D341Med (cell line): ENCODE data around the gene COL25A1.

Experiments
- DNase-seq: peaks from one replicate; pipeline ENCODE4 v3.0.0; 2012; ENCODE audit warnings: low spot score

Gene COL25A1

GRCh38 chr4:109291707-109292238, 10.7 kb downstream of the COL25A1 start:
- DNase-seq: no peak

DNA sequence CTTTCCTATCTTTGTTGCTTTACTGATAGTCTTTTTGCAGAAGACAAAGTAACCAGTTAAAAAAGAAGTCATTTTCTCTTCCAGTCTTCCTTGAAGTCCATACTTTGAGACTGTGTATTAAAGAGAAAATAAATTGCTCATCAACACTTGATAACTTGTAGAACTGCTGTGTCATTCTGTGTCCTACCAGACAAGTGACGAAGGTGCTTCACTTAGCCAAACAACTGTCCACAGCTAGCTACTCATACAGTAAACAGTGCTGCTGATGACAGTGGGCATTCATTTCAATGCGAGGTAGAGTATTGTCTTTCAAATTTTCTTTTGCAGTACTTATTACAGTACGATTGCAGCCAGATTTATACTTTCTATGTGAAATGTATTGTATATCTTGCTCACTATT, 11.5 kb downstream of the COL25A1 start:
- DNase-seq: no peak

DNA sequence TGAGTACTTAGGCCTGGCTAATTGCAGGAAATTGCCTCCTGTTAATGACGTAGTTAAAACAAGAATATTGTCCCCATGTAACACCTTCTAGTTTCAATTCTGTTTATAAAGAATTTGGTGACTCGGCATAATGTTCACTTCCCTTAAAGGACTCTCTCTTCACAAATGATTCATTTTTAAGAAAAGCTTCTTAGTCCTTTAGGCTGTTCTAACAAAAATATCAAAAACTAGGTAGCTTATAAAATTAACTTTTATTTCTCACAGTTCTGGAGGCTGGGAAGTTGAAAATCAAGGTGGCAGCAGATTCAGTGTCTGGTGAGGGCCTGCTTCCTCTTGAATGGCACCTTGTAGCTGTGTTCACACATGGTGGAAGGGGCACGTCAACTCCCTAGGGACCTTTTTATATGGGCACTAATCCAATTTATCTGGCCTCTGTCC, 23.8 kb downstream of the COL25A1 start:
- no peak for DNase-seq

- DNase-seq: no peak
Measured at GRCh38 chr4:109276482-109277095, 25.9 kb downstream of the COL25A1 start.

DNA sequence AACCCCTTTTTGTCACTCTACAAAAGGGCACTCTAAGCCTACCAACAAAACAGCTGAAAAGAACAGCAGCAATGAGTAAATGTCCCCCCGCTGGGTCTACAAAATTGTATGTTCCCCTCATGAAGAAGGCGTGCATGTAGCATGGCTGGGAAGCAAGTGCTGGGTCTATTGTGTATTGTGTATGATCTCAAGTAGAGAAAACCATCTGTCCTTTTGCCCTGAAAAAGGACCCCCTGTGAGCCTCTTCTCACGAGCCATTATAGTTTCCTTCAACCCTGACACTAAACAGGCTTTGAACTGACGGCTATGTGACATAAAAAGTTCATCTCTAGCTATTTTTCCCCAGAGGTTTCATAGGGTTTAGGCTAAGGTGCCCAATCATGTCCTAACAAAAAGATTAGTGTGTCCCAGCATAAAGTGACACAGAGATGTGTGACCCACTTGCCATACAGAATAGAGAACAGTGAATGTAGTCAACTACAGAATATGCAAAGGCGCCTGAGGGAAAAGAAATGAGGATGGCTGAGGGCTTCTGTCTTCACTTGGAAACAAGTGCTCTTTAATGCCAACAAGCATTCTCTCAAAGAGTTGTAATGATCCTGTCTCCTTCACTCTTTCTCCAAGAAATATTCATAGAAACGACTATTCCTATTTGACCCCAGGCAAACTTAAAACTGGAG, 27.3 kb downstream of the COL25A1 start:
- no peak for DNase-seq

- no peak for DNase-seq
Measured at GRCh38 chr4:109266891-109267290, 35.6 kb downstream of the COL25A1 start.

DNA sequence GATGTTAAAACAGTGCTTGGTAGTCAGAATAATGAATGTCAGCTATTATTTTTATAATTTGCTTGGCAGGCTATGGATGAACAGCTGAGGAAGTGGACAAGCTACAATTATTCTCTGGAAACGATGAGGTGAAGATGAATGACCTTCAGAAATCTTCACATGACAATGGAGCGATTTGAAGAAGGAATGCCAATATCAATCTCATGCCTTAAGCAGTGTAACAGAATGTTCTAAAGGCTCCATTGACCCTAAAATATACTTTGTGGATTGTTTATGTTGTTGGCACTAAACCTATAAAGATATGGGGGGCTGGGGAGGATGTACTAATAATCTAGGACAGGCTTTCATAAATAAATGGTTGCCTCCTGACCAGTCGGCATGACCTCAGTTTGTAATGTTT, 36.2 kb downstream of the COL25A1 start:
- DNase-seq: no peak

GRCh38 chr4:109263721-109264120, 38.7 kb downstream of the COL25A1 start:
- DNase-seq: no peak

- no peak for DNase-seq
Measured at GRCh38 chr4:109256818-109257217, 45.6 kb downstream of the COL25A1 start.

GRCh38 chr4:109254845-109255244, 47.6 kb downstream of the COL25A1 start:
- DNase-seq: no peak

DNA sequence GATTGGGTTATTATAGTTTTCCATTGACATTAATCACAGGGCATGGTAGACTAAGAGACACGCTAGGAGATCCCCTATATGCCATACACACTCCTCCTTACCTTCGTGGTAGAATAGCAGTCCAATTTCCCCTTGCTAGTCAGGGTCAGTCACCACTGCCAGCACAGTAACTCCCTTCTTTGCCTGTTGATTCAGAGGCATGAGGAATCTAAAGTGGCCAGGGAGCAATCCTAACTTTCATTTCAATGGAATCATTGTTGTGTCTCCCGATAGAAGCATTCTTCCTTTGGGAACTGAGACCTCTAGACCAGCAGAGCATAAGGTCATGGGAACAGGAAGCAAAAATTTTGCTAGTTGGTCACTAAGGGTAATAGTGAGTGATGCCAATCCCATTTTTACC, 51.1 kb downstream of the COL25A1 start:
- DNase-seq: no peak

DNA sequence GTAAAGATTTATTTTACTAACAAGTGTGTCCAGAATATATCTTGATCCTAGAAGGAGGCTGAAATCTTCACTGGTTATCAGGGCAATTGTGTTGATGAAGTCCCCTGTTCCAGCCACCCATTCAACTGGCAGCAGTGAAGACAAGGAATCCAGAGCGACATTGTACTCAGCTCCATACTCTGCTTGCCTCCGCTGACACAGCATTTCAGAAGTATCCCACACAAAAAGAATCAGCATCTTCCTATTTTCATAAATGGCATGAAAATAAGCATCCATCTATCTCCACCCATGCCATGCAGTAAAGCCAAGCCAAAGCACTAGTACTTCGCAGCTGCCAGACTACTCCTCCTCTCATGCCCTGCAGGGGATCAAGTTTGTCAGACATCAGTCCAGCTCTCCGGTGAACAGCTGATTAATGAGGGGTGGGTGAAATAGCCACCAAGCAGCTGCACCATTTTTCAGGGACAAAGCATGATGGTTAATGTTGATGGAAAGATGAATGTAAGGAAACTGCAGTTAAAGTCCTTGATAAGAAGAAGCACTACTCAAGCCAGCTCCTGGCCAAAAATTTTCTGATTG, 54.0 kb downstream of the COL25A1 start:
- DNase-seq: no peak

- no peak for DNase-seq
Measured at GRCh38 chr4:109243871-109244270, 58.6 kb downstream of the COL25A1 start.

DNA sequence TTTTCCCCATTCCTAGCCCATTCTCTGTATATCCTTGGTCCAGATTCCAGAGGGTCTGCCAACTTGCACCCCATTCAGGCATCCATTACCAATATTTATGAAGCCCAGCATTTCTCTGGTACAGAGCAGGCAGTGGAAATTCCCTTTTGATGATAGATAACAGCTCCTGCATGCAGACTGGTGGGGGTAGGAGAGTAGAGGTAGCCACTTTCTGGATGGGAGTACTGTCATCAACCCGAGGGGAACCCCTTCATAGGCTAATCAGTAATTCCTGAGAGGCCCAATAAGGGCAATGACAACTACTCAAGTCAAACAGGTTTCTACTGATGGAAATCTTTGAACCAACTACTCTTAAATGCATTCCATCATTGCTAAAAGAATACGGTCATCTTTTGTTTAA, 63.7 kb downstream of the COL25A1 start:
- no peak for DNase-seq

DNA sequence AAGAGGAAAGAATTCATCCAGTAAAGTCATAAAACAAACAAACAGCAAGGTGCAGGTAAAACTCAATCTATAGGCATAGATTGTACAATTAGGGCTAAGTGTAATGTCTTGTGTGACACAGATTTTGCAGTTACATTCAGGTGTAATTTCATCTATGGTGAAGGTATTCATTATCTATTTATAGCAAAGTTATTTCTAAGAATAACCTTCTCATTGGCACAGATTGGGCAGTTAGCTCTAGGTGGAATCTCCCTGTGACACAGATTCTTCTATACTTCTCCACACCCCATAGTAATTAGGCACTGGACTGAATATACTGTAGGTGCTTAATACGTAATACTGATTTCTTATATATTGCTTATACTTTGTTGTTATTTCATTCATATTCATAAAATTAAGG, 66.8 kb downstream of the COL25A1 start:
- no peak for DNase-seq

GRCh38 chr4:109234596-109234995, 67.9 kb downstream of the COL25A1 start:
- DNase-seq: no peak

DNA sequence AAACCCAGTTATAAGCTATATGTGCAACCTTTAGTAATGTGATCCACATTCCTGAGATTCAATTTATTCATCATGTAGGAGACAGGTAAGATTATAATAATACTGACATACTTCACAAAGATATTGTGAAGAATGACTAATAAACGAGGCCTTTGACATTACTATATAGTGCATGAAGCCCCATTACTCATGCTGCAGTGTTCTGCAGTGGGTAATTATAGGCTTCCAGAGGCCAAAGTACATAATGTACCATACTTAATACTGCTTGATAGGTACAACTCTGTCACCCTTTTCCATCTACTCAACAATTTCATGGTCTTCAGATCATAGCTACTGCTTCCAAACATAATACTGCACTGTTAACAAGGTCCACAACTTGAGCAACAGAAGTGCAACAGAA, 68.9 kb downstream of the COL25A1 start:
- no peak for DNase-seq

DNA sequence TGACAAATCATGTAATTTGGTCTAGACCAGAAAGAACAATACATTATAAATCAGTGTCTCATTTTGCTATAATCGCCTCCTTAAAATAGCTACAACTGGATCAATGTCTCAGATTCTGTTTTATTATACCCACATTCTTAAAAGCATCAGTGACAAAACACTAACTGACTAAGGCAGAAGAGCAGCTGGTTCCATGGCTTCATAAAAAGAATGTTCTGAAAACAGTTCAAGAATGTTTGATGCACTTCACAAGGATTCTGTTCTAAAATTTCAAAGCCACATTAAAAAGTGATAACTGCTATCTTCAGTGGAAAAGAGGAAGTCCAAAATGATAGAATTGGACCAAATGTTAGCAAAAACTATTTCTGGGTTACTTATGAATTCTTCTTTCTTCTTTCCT, 69.8 kb downstream of the COL25A1 start:
- no peak for DNase-seq

- no peak for DNase-seq
Measured at GRCh38 chr4:109231331-109231730, 71.1 kb downstream of the COL25A1 start.

DNA sequence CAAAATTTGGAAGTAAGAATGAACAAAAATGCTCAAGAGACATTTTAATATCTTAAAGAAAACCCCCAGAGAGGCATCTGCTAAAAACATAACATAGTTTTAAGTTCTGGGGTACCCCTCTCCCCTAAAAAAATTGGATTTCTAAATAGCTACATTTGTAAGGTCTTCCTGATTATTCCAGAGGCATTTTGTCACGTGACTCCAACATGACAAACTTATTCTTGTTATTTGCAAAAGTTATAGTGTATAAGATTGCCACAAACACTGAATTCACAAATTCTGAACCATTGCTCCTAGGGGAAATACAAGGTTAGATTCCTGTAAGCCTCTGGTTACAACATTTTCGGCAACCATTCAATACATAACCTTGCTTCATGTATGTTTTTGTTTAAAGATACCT, 73.4 kb downstream of the COL25A1 start:
- no peak for DNase-seq

- DNase-seq: no peak
Measured at GRCh38 chr4:109218288-109218687, 84.2 kb downstream of the COL25A1 start.

DNA sequence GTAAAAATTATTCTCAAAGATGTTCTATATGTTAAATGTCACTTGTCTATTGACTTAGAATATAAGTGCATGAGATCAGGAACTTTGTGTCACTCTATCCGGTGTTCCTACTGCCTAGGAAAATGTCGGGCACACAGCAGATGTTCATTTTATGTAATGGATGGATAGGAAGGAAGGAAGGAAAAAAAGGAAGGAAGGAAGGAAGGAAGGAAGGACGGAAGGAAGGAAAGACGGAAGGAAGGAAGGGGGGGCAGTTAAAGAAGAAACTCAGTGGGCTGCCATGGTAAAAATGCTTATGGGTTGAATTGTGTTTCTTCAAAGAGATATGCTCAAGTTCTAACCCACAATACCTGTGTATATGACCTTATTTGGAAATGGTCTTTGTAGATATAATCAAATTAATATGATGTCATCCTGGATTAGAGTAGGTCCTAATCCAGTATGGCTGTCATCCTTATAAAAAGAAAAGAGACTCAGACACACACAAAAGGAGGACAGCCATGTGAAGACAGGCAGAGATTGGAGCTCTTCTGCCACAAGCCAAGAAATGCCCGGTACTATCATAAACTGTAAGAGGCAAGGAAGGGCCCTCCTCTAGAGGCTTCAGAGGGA, 86.3 kb downstream of the COL25A1 start:
- DNase-seq: no peak

GRCh38 chr4:109215506-109215905, 87.0 kb downstream of the COL25A1 start:
- DNase-seq: no peak
